Sciatic nerve (tissue), 2 donors: ENCODE measurements around the gene CACNG5. TPM values are rescaled to one million over a fixed set of nuclear protein-coding genes. Genes with fewer than 3 reads are reported as not detected.
A peak's percentile ranks its signal among the peaks of the same experiment; 100 is the strongest.

Experiments used
- ATAC-seq: fragments of 200-7000 bp; cut with Tn5 transposase; one replicate; pipeline ENCODE4 v1.9.1; 2020; ENCODE audit warnings: mild to moderate bottlenecking, moderate library complexity
- DNase-seq: peaks from one replicate; pipeline ENCODE4 v3.0.0-alpha.2; 2020; ENCODE audit warnings: low spot score
- intact Hi-C: fragments of 100-400 bp; cut with DNase I; formaldehyde crosslinking; loops from one replicate; pipeline ENCODE4 v1.14.2; 2022
- total RNA-seq: library from RNA; stranded (reverse); fragmentation: NEBNext Ultra II Directional; extraction: Animal tissue kit (Norgen Biotek cat#: 25700); gene quantifications from one replicate; pipeline ENCODE4 v1.2.1, GENCODE V29; 2021
- donor health status: DM: no; HTN: no; CAD: no.
- donor health status: DM: no; HTN: no; CAD: no.

The CACNG5 gene, protein sequence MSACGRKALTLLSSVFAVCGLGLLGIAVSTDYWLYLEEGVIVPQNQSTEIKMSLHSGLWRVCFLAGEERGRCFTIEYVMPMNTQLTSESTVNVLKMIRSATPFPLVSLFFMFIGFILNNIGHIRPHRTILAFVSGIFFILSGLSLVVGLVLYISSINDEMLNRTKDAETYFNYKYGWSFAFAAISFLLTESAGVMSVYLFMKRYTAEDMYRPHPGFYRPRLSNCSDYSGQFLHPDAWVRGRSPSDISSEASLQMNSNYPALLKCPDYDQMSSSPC
- total RNA-seq = not detected

DNA sequence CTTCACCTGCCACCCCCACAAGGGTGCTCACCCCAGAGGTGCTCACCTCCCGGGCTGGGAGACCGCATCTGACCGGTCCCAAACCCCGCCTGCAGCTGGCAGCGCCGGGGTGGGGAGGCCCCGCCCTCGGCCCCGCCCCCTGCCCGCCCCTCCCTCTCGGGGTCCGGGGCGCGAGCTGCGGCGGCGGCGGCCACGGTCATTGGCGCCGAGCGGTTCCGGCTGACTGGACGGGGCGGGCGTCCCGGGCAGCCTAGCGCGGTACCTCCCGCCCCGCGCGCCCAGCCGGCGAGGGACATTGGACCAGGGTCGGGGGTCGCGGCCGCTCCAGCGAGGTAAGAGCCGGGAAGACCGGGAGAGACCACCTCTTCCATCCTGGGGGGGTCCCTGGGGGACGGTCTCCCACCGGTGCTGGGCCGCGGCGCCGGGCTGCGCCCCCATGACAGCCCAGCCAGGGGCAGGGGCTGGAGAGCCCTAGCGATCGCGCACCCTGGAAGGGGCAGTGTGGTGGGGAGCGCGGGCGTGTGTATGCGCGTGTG is at the start of gene CACNG5:
CACNG5 (plus strand) TSS at position 199 of the 536 bp plus-strand sequence. CDS start 42,216 bp downstream, outside the sequence.
- intact Hi-C loops = no loop called here
- no peak for DNase-seq
- ATAC-seq = no peak

DNA sequence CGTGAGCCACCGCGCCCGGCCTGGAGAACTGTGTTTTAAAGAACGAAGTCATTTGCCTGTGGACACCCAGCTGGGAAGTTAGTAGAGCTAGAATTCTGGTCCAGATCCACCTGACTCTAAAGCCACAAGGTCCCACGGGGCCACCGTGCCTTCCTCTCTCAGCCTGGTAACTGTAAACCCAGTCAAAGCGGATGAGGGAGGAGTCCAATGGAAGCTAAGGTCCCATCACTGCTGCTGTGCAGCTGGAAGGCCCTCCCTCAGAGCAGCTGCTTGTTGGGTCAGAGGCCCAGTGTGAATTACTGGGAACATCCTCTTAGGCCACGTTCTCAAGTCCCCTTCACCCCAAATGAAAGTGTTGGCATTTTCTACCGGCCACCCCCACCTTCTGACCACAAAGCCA is 48.8 kb upstream of the CACNG5 start:
- ATAC-seq = no peak
- DNase-seq = no peak
- intact Hi-C loops = no loop called here

DNA sequence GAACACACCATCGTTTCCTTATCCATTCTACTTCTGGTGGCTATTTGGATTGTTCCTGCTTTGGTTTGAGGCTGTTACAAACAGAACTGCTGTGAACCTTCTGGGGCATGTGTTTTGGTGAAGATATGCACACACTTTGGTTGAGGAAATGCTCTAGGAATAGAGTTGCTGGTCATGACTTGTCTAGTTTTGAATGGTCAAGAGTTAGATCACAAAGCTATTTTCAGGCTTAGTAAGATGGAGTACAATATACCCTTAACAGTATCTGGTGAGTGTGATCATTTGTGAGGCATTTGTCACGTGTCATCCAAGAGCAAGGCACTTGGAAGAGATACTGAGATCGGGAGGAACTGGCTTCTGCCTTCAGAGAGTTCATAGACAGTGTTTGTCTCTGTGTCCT is 47.0 kb upstream of the CACNG5 start:
- no peak for DNase-seq
- ATAC-seq = no peak
- intact Hi-C loops = no loop called here

DNA sequence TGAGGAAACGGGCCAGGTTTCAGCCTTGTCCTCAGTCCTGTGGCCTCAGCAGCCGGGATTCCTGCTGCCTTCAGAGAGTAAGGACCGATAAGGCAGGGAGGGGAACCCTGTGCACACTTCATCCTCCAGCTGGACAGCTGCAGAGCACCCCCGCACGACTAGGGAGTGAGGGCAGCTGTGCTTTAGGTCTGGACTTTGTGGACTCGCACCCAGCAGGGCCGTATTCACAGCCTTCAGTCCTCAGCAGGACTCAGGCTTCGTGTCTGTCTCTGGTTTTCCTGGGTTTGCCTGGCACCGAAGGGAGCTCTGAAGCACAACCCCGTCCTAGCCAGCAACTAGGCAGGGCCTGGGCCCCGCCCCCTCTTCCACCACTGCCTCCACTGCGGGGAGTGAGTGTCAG is 45.8 kb upstream of the CACNG5 start:
- ATAC-seq (peak; percentile 48), DNase-seq (no peak)
- intact Hi-C loops = no loop called here

DNA sequence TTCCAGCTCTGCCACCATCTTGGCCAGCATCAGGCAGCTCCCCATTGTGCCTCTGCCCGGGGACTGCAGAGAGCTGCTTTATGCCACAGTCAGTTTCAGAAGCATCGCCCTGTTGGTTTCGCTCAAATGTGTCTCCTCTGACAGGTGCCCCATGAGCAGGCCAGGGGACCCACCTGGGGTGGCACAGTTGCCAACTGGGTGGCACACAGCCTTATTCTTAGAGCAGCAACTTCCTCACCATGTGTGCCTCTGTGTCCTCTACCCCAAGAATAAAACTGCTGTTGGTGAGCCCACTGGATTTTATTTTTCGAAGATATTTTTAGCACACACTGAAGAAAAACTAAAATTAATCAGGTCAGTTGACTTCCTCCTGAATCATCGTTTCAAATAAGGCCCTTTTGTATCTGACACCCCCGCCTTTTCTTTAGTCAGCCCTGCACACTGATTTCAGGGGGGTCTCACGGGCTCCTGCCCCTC is 44.9 kb upstream of the CACNG5 start:
- intact Hi-C loops = no loop called here
- ATAC-seq = peak; percentile 31
- DNase-seq = no peak

DNA sequence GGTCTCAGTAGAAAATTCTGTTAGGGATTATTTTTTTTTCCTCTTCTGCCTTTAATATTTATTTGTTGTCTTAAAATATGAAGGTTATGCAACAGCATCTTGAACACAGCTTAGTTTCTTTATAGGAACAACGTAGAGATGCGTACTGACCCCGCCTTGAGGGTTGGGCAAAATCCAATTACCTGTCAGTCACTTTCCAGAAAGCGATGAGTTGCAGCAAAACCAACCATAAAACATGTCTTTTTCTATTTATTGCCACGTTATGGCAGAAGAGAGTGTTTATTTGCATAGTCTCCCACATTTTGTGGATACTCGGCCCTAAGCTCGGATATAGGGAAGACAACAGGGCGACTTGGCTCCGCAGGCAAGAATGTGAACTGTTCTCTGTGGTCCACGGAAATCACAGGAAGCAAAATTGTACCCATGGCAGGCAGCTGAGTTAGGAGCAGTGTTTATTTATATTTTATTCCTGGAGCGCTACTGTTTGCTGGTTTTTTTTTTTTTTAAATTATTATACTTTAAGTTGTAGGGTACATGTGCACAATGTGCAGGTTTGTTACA is 44.3 kb upstream of the CACNG5 start:
- DNase-seq = no peak
- intact Hi-C loops = no loop called here
- no peak for ATAC-seq

DNA sequence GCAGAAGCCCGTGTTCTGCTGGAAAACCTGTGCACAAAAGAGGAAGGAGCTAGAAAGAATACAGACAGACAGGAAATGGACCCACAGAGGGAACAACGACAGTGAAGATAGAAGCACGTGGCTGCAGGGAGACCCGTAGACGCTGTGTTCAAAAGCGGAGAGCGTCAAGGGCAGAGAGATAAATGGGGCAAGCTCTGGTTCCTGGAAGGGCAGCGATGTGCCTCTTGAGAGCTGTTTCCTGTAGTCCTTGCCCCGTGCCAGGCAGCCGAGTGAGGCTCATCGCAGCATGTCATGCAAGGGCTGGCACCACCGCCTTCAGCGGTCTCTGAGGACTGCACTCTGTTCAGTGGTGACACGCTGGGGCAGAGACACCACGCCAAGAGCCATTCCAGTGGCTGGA is 43.6 kb upstream of the CACNG5 start:
- intact Hi-C loops = no loop called here
- DNase-seq = no peak

DNA sequence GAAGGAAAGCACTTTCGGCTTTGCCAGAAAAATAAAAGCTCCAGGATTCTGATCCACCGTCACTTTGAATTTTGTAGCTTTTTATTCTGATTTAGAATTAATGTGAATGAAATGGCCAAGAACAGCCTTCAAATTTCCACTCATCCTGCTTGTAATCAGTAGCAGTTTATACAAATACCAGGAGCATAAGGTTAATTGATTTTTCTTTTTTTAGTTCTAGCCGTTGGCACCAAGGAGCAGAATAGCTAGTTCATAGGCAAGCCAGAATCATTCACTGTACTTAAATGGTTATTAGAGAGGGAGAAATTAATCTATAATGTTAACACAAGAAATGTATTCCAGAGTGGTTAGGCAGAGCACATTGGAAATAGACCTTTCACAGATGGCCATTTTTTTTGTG is 41.1 kb upstream of the CACNG5 start:
- no peak for ATAC-seq
- intact Hi-C loops = no loop called here
- DNase-seq = no peak

More for the DNA sequence above, 43.6 kb upstream of the CACNG5 start:
- peak; percentile 70 for ATAC-seq

DNA sequence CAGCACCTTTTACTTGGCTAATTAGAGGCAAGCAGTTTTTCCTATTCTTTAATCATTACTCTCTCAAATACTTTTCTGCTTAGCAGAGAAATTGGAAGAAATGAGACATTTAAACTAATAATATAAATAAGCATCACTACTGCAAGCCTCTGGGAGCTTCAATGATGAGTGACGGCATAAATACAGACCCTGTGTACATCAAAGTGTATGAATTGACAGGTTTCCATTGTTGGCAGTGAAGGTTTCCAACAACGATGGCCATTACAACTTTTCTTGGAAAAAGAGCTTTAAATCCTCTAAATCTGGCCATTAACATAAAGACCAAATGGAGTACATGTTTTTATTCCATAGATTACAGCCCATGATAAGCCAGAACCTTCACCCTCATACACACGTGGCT is 39.4 kb upstream of the CACNG5 start:
- DNase-seq (no peak), ATAC-seq (no peak)
- intact Hi-C loops = no loop called here

DNA sequence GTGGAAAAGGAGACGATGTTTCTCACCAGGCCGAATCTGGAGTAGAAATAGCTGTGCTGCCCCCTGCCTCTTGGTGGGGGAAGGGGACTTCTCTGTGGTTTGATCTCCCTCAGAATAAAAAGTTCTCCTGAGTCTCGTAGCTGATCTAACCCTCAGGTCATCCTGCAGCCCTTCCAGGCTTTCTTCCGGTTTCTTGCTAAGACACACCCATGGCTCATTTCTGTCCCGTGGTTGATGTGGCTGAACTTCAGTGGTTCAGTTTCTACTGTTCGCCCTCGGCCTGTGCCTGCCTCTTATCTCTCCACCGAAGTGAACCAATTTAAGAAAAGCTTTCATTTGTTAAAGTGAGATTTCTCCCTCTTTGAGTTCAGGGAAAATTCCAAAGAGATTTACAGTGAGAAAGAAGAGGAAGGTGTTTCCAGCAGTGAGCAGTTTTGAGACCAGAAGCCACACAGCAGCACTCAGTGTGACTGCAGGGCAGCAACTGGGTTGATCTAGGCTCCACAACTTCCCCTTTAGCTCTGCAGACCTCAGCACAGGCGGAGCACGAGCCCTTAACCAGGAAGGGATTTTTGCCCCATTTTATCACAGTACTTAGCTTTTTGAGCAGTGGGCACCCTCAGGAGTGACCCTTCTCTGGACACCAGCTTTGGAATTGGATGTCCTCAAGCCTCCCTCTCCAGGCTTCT is 34.9 kb upstream of the CACNG5 start:
- intact Hi-C loops = no loop called here
- ATAC-seq (peak; percentile 77), DNase-seq (no peak)

DNA sequence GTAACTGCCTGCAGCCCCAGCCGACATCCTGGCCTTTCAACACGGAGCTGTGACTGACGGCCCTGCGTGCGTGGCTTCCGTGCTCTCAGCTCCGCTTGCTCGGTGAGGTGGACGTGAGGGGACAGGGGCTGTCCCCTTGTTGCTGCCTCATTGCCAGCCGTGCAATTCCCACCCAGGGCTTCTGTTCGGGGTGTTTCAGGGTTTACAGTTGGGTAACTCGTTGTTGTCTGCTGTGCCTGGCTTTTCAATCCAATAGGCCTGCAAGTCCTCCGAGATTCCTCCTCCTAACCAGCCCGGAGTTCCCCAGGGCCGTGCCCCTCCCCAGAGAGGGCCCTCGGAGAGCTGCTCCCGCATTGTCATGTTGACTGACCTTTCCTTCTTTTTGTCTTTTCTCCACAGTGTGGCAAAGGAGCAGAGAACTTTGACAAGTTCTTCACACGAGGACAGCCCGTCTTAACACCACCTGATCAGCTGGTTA is 31.4 kb upstream of the CACNG5 start:
- intact Hi-C loops = no loop called here
- DNase-seq = no peak
- ATAC-seq = no peak

DNA sequence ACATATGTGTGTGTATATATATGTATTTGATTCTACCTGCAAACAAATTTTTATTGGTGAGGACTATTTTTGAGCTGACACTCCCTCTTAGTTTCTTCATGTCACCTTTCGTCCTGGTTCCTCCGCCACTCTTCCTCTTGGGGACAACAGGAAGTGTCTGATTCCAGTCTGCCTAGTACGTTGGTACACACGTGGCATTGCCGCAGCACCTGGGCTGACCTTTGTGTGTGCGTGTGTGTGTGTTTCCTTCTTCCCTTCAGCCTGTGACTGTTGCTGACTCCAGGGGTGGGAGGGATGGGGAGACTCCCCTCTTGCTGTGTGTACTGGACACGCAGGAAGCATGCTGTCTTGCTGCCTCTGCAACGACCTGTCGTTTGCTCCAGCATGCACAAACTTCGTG is 29.4 kb upstream of the CACNG5 start:
- no peak for DNase-seq
- ATAC-seq = no peak
- intact Hi-C loops = no loop called here

DNA sequence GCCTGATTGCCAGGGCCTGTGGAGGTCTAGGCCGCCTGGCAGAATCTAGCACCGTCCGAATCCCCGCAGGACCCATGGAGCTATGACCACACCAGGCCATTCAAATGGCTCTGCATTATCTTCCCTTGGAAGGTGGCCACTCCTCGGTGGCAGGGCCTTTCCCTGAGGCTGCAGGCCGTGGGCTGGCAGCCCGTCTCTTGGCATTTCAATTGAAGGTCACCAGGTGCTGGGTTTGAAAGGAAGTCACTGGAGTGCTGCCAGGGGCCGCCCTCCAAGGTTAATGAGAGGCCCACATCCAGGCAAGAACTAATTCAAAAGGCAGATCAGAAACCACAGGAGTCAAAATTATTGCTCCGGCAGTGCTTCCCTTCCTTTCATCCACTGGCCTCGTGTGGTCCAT is 27.7 kb upstream of the CACNG5 start:
- DNase-seq = no peak
- intact Hi-C loops = no loop called here
- ATAC-seq = no peak

DNA sequence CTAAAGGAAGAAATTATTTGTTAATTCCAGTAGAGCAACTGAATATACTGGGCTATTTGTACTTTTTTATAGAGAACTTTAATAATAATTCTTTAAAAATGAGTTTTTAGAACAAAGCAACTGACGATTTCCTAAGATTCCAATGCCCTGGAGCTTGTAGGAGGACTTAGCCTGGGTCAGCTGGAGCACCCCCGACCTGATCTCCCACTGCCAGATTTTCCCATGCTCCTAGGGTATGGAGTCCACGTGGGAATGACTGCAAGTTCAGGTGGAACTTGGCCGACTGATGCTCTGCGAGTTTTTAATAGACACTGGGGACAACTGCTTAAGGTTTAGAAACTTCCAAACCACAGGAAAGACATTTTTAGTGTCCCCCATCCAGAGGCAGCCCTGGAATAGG is 25.5 kb upstream of the CACNG5 start:
- DNase-seq (no peak), ATAC-seq (no peak)
- intact Hi-C loops = no loop called here

DNA sequence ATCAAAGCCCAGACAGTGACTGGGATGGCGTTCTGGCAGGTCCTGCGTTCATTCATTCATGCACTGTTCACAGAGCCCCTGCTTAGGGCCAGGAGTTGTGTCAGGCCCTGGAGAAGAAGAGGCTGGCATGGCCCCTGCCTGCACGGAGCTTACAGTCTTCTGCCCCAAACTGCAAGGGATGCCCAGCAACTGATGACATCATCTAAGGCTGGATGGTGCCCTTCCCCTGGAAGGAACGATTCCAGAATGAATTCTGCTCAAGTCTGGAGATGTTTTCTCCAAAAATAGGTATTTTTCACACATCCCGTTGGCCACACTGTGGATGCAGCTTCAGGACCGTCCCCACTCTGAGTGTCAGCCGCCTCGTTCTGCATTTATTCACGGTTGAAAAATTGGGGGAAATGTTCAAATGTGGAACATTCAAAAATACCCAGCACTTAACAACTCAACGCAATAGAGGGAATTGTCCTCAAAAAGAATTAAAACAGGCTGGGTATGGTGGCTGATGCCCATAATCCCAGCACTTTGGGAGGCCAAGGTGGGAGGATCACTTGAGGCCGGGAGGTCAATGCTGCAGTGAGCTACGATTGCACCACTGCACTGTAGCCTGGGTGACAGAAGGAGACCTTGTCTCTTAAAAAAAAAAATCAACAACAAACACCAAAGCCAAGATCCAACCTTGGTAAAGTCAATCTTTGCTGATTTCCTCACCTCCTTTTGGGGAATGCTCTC is 23.8 kb upstream of the CACNG5 start:
- intact Hi-C loops = no loop called here
- DNase-seq (no peak), ATAC-seq (no peak)

DNA sequence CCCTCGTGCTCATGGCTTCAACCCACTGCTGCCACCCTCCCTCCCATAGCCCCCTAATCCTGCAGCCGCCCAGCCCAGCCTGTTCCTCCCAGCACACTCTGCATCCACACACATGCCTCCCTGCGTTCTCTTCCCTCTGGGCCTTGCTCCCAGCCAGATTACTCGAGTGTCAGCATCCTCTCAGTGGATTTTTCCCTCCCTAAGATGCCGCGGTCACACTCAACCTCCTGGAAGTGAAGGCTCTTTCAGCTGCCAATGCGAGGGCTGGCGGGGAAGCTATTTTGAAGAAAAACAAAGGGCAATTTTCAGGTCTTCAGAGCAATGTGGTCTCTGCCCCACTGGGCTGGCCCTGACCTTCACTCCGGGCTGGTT is 23.2 kb upstream of the CACNG5 start:
- ATAC-seq (no peak), DNase-seq (no peak)
- intact Hi-C loops = no loop called here

DNA sequence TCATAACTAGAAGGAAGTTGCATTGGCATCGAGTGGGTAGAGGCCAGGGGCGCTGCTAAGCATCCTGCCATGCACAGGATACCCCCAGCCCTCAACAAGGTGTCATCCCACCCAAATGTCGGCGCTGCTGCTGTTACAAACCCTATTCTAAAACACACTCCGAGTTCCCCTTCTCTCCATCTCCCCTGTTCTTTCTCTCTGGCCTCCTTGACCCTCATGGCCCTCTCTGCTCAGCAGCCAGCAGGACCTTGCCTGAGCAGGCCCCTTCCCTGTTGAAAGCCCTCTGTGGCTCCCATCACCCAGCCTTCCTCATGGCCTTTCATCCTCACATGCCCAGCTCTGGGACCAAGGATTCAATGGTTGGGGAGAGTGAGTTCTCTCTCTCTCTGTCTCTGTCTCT is 22.3 kb upstream of the CACNG5 start:
- intact Hi-C loops = no loop called here
- ATAC-seq (no peak), DNase-seq (no peak)

DNA sequence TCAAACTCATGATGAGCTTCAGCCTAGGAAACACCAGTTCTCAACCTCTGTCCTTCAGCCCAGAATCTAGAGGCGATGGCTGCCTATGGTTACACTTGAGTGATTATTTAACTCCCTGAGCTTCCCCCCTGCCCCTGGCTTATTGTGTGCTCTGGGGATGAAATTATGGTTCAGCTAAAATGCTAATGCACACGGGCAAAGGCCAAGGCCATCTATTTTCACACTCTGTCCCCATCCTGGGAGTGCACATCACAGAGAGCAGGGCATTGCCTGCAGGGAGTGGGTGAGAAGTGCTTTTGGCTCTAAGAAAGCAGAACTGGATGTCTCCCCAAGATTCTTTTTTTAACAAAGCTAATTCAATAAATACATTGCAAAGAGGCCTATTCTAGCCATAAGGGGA is 21.6 kb upstream of the CACNG5 start:
- ATAC-seq (no peak), DNase-seq (no peak)
- intact Hi-C loops = no loop called here

DNA sequence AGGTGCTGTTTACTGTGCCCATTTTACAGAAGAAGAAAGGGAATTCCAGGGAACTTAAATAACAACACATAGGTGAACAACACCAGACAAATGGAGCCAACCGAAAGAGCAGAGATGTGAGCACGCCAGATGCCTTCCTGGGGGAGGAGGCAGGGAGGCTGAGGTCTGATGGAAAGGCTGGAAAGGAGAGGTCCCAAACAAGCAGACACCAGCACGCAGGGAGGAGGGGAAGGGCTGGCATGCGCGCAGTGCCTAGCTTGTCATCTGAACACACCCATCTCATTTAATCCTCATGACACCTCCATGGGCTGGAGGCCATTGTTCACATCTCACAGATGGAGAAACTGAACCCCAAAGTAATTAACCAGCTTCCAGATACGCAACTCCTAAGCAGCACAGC is 20.9 kb upstream of the CACNG5 start:
- ATAC-seq = no peak

DNA sequence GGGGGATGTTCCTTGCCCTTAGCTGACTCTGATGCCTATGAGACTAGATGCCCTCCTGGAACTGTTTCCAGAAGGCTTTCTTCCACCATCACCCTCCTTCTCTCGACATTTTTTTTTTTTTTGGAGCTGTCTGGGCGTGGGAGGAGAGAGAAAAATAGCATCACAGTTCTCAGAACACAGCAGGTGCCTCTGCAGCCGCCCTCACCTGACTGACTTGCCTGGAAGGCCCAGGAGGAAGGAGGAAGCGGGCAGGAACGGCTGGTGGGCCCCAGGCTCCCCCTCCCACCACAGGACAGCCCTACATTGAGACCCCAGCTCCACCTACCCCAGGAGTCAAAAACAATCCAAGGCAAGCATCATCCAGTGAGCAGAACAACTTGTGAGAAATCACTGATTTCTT is 20.3 kb upstream of the CACNG5 start:
- DNase-seq (no peak), ATAC-seq (no peak)
- intact Hi-C loops = no loop called here

More for the DNA sequence above, 20.9 kb upstream of the CACNG5 start:
- no peak for DNase-seq
- intact Hi-C loops = no loop called here
